GM23248 (cell line): ENCODE data around the gene TP63. TPM values are rescaled to one million over a fixed set of nuclear protein-coding genes. Genes with fewer than 3 reads are reported as not detected.
"Not testable (repeated sequence)": the region's sequence is repeated elsewhere in the genome, so short reads cannot be mapped to it uniquely, and the experiment has no call there.

Experiments used
- DNase-seq: peaks from one replicate; pipeline ENCODE4 v3.0.0-alpha.2; 2015
- H2AFZ ChIP-seq: fragments of 200-600 bp; sonication (generic); 2 replicates; pipeline ENCODE4 v1.6.1; 2016; ENCODE audit warnings: antibody characterized with exemption
- H3F3A ChIP-seq: fragments of 200-600 bp; sonication (generic); 2 replicates; pipeline ENCODE4 v1.6.1; 2016; ENCODE audit warnings: mild to moderate bottlenecking, antibody characterized with exemption, mixed run types; ENCODE audit not compliant: insufficient read depth
- H3K27ac ChIP-seq: fragments of 200-600 bp; sonication (generic); 2 replicates; pipeline ENCODE4 v1.5.1; 2016; ENCODE audit warnings: mild to moderate bottlenecking
- H3K27me3 ChIP-seq: fragments of 200-600 bp; sonication (generic); replicated peaks from 2 replicates; pipeline ENCODE4 v1.6.1; 2016; ENCODE audit warnings: mild to moderate bottlenecking; ENCODE audit not compliant: insufficient read depth
- H3K36me3 ChIP-seq: fragments of 200-600 bp; sonication (generic); 2 replicates; pipeline ENCODE4 v1.6.1; 2016; ENCODE audit warnings: low read depth, mild to moderate bottlenecking
- H3K4me1 ChIP-seq: fragments of 200-600 bp; sonication (generic); 2 replicates; pipeline ENCODE4 v1.6.1; 2016; ENCODE audit warnings: mild to moderate bottlenecking; ENCODE audit not compliant: insufficient read depth
- H3K4me2 ChIP-seq: fragments of 200-600 bp; sonication (generic); one replicate; pipeline ENCODE4 v1.6.1; 2016; ENCODE audit warnings: mild to moderate bottlenecking; ENCODE audit not compliant: unreplicated experiment
- H3K4me3 ChIP-seq: fragments of 200-600 bp; sonication (generic); 2 replicates; pipeline ENCODE4 v1.5.1; 2016; ENCODE audit warnings: mild to moderate bottlenecking
- H3K79me2 ChIP-seq: fragments of 200-600 bp; sonication (generic); 2 replicates; pipeline ENCODE4 v1.6.1; 2016; ENCODE audit warnings: mild to moderate bottlenecking; ENCODE audit not compliant: insufficient read depth
- H3K9ac ChIP-seq: fragments of 200-600 bp; sonication (generic); 2 replicates; pipeline ENCODE4 v1.6.1; 2016; ENCODE audit warnings: mild to moderate bottlenecking
- H3K9me2 ChIP-seq: fragments of 200-600 bp; sonication (generic); 2 replicates; pipeline ENCODE4 v1.6.1; 2016; ENCODE audit warnings: mixed run types, mild to moderate bottlenecking, moderate library complexity; ENCODE audit not compliant: insufficient read depth
- H3K9me3 ChIP-seq: fragments of 200-600 bp; sonication (generic); one replicate; pipeline ENCODE4 v1.6.1; 2017; ENCODE audit warnings: low read depth
- H4K20me1 ChIP-seq: fragments of 200-600 bp; sonication (generic); 2 replicates; pipeline ENCODE4 v1.6.0; 2016; ENCODE audit not compliant: insufficient read depth
- EZH2 ChIP-seq: fragments of 200-600 bp; sonication (generic); IDR thresholded peaks from 2 replicates; pipeline ENCODE4 v1.6.1; 2018; ENCODE audit warnings: antibody characterized with exemption, mild to moderate bottlenecking; ENCODE audit not compliant: insufficient read depth, poor library complexity, severe bottlenecking
- EZH2phosphoT487 ChIP-seq: fragments of 200-600 bp; sonication (generic); IDR thresholded peaks from 2 replicates; pipeline ENCODE4 v1.6.1; 2018; ENCODE audit warnings: antibody characterized with exemption, moderate library complexity, mild to moderate bottlenecking, low read depth; ENCODE audit not compliant: insufficient read depth
- WGBS, 2 experiments: methylation state at CpG; one replicate each; pipeline ENCODE4 v1.1.6; 2015 to 2017; ENCODE audit warnings: low lambda C conversion rate in 2 of 2, low coverage in 1 of 2; ENCODE audit errors: missing lambda C conversion rate in 2 of 2; 5-methylcytosine and 5-hydroxymethylcytosine counted together
- in situ Hi-C: fragments of 300-500 bp; cut with MboI; formaldehyde crosslinking; loops from 2 replicates; pipeline ENCODE4 v1.15.0; 2020
- polyA plus RNA-seq: library from polyadenylated mRNA; unstranded; fragments of >200 nt; fragmentation: Nextera tagmentation; extraction: Ambion mirVana; gene quantifications from 2 replicates; pipeline ENCODE4 v1.2.1, GENCODE V29; 2016
- total RNA-seq: library from RNA; depleted of rRNA; stranded (reverse); fragments of >200 nt; shearing (Covaris generic); gene quantifications from 2 replicates; pipeline ENCODE4 v1.2.3, GENCODE V29; 2014

TP63 gene
- total and polyA plus RNA-seq, 2 experiments from 2014 or later = not detected

GRCh38 chr3:189745622-189746021, 114.4 kb downstream of the TP63 start:
- WGBS, 2 experiments = 100% methylated on average over 1 of the region's 1 CpG; no CpG with 5 or more reads in 1 of the 2 experiments
- in situ Hi-C loops = no loop called here

GRCh38 chr3:189748046-189748445, 116.9 kb downstream of the TP63 start:
- no peaks in the 10 kb centered on the region for H3K4me1 ChIP-seq
- no peak overlapping the region for H2AFZ ChIP-seq
- H3K36me3 ChIP-seq = no peaks in the 10 kb centered on the region
- no peaks in the 10 kb centered on the region for H4K20me1 ChIP-seq
- H3K4me2 ChIP-seq = no peak overlapping the region
- H3K27ac ChIP-seq = no peak overlapping the region
- H3K27me3 ChIP-seq = no peaks in the 10 kb centered on the region
- H3K9me3 ChIP-seq = no peaks in the 10 kb centered on the region
- DNase-seq = no peak
- 83 to 91% methylated on average over 2 of the region's 2 CpGs for WGBS, 2 experiments
- no peaks in the 10 kb centered on the region for H3K9me2 ChIP-seq
- H3K79me2 ChIP-seq = no peaks in the 10 kb centered on the region
- in situ Hi-C loops = no loop called here
- H3F3A ChIP-seq = no peaks in the 10 kb centered on the region
- H3K9ac ChIP-seq = no peak overlapping the region
- no peak for TF ChIP-seq EZH2phosphoT487
- TF ChIP-seq EZH2 = no peak
- H3K4me3 ChIP-seq = no peak overlapping the region

More at GRCh38 chr3:189745622-189746021, 114.4 kb downstream of the TP63 start:
- H2AFZ ChIP-seq = no peak overlapping the region
- DNase-seq = no peak
- no peaks in the 10 kb centered on the region for H3K9me2 ChIP-seq
- no peaks in the 10 kb centered on the region for H3K36me3 ChIP-seq
- no peaks in the 10 kb centered on the region for H3K79me2 ChIP-seq
- H3K9me3 ChIP-seq = no peaks in the 10 kb centered on the region
- no peaks in the 10 kb centered on the region for H3F3A ChIP-seq
- H3K4me3 ChIP-seq = no peak overlapping the region
- H3K4me2 ChIP-seq = no peak overlapping the region
- H4K20me1 ChIP-seq = no peaks in the 10 kb centered on the region
- H3K4me1 ChIP-seq = no peaks in the 10 kb centered on the region
- no peak overlapping the region for H3K27ac ChIP-seq
- no peaks in the 10 kb centered on the region for H3K27me3 ChIP-seq
- TF ChIP-seq EZH2 (no peak), EZH2phosphoT487 (no peak)
- H3K9ac ChIP-seq = no peak overlapping the region

DNA sequence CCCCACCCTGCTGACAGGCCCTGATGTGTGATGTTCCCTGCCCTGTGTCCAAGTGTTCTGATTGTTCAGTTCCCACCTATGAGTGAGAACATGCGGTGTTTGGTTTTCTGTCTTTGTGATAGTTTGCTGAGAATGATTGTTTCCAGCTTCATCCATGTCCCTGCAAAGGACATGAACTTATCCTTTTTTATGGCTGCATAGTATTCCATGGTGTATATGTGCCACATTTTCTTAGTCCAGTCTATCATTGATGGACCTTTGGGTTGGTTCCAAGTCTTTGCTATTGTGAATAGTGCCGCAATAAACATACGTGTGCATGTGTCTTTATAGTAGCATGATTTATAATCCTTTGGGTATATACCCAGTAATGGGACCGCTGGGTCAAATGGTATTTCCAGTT, 119.8 kb downstream of the TP63 start:
- H3F3A ChIP-seq, H2AFZ ChIP-seq, H3K9ac ChIP-seq, H3K4me2 ChIP-seq, H3K4me3 ChIP-seq, H3K79me2 ChIP-seq, H3K9me3 ChIP-seq, DNase-seq, H3K9me2 ChIP-seq, H3K36me3 ChIP-seq, in situ Hi-C loops, H3K27me3 ChIP-seq, H4K20me1 ChIP-seq, H3K4me1 ChIP-seq, H3K27ac ChIP-seq: not testable (repeated sequence)
- 77 to 95% methylated on average over 4 of the region's 4 CpGs for WGBS, 2 experiments

- WGBS, 2 experiments = 83 to 84% methylated on average over 2 of the region's 2 CpGs
- H3K4me1 ChIP-seq = no peaks in the 10 kb centered on the region
- no peaks in the 10 kb centered on the region for H4K20me1 ChIP-seq
- no peak overlapping the region for H3K27ac ChIP-seq
- no peaks in the 10 kb centered on the region for H3K9me3 ChIP-seq
- no peak overlapping the region for H3K9ac ChIP-seq
- no peaks in the 10 kb centered on the region for H3F3A ChIP-seq
- H3K36me3 ChIP-seq = no peaks in the 10 kb centered on the region
- no peak overlapping the region for H3K4me3 ChIP-seq
- no peak for TF ChIP-seq EZH2phosphoT487
- no peak for TF ChIP-seq EZH2
- DNase-seq = no peak
- H3K27me3 ChIP-seq = no peaks in the 10 kb centered on the region
- no peaks in the 10 kb centered on the region for H3K9me2 ChIP-seq
- H3K79me2 ChIP-seq = no peaks in the 10 kb centered on the region
- in situ Hi-C loops = no loop called here
- H3K4me2 ChIP-seq = no peak overlapping the region
- H2AFZ ChIP-seq = no peak overlapping the region
These were observed 123.2 kb downstream of the TP63 start for GRCh38 chr3:189754356-189754755.

GRCh38 chr3:189756582-189757078, 125.4 kb downstream of the TP63 start:
- H2AFZ ChIP-seq = no peak overlapping the region
- no peak overlapping the region for H3K4me3 ChIP-seq
- no peak overlapping the region for H3K9ac ChIP-seq
- H3F3A ChIP-seq = no peaks in the 10 kb centered on the region
- in situ Hi-C loops = no loop called here
- H3K79me2 ChIP-seq = no peaks in the 10 kb centered on the region
- no peaks in the 10 kb centered on the region for H3K36me3 ChIP-seq
- H4K20me1 ChIP-seq = no peaks in the 10 kb centered on the region
- H3K27me3 ChIP-seq = no peaks in the 10 kb centered on the region
- H3K9me2 ChIP-seq = no peaks in the 10 kb centered on the region
- no peak overlapping the region for H3K27ac ChIP-seq
- H3K9me3 ChIP-seq = no peaks in the 10 kb centered on the region
- no peak for DNase-seq
- TF ChIP-seq EZH2phosphoT487 (no peak), EZH2 (no peak)
- no peaks in the 10 kb centered on the region for H3K4me1 ChIP-seq
- no peak overlapping the region for H3K4me2 ChIP-seq
